Measurements from ENCODE around the gene RBM6. TPM values are rescaled to one million over a fixed set of nuclear protein-coding genes. Genes with fewer than 3 reads are reported as not detected.
A peak's percentile ranks its signal among the peaks of the same experiment; 100 is the strongest.

The RBM6 gene
- total and polyA plus RNA-seq, 3 experiments from 2014 or later, result 53.2 to 75.8 (median 71.6) TPM

GRCh38 chr3:50112462-50112861 lies 172.5 kb downstream of the RBM6 start:
- Mint-ChIP-seq H3K27me3 (no peaks in the 10 kb centered on the region), H3K4me1 (peaks cover 0 to 18% (median 5%) of the 10 kb centered on the region in 3 donors), H3K9me3 (no peaks in the 10 kb centered on the region), H3K36me3 (peaks cover 8 to 95% (median 45%) of the 10 kb centered on the region in 3 donors), H3K4me3 (no peak overlapping the region), H3K27ac (peak overlapping the region in 3 of 8 donors; percentile 60 to 81 (median 76))
- ChIA-PET CTCF (interaction anchor here (1.7 kb wide), 1 partner anchor 8 kb away, joined by 7 read pairs; no protein-coding TSS in a partner anchor), POLR2A (no interaction called here)
- Histone ChIP-seq H3K9me3 (ENCODE audit: low read length) (no peaks in the 10 kb centered on the region), H3K27me3 (ENCODE audit: insufficient read depth, low read length, poor library complexity, severe bottlenecking) (no peaks in the 10 kb centered on the region), H3K27ac (ENCODE audit: low read depth, low read length) (no peak overlapping the region), H3K4me1 (ENCODE audit: insufficient read depth, low read length) (no peaks in the 10 kb centered on the region), H3K36me3 (ENCODE audit: insufficient read depth, low read length) (peaks cover 92% of the 10 kb centered on the region), H3K4me3 (ENCODE audit: low read length) (no peak overlapping the region)
- DNase-seq, result no peak

- peak overlapping the region in 1 of 8 donors; percentile 87 for H3K27ac Mint-ChIP-seq
- H3K4me3 ChIP-seq (ENCODE audit: low read length), result no peak overlapping the region
- no peak overlapping the region for H3K4me3 Mint-ChIP-seq
- H3K36me3 Mint-ChIP-seq, result peaks cover 3 to 89% (median 31%) of the 10 kb centered on the region in 3 donors
- no peaks in the 10 kb centered on the region for H3K4me1 Mint-ChIP-seq
- no peak for DNase-seq
- CTCF ChIA-PET, result no interaction called here
- H3K27ac ChIP-seq (ENCODE audit: low read depth, low read length), result no peak overlapping the region
- H3K4me1 ChIP-seq (ENCODE audit: insufficient read depth, low read length), result no peaks in the 10 kb centered on the region
- no peaks in the 10 kb centered on the region for H3K27me3 ChIP-seq (ENCODE audit: insufficient read depth, low read length, poor library complexity, severe bottlenecking)
- H3K27me3 Mint-ChIP-seq, result no peaks in the 10 kb centered on the region
- H3K36me3 ChIP-seq (ENCODE audit: insufficient read depth, low read length), result peaks cover 76% of the 10 kb centered on the region
- POLR2A ChIA-PET, result interaction anchor here (0.5 kb wide), 1 partner anchor 109 kb away, joined by 4 read pairs; no protein-coding TSS in a partner anchor
- H3K9me3 Mint-ChIP-seq, result no peaks in the 10 kb centered on the region
- H3K9me3 ChIP-seq (ENCODE audit: low read length), result no peaks in the 10 kb centered on the region
These were observed 177.2 kb downstream of the RBM6 start for GRCh38 chr3:50117120-50117519.

- CTCF ChIA-PET, result no interaction called here
- peaks cover 3 to 78% (median 26%) of the 10 kb centered on the region in 3 donors for H3K36me3 Mint-ChIP-seq
- Histone ChIP-seq H3K27ac (ENCODE audit: low read depth, low read length) (no peak overlapping the region), H3K27me3 (ENCODE audit: insufficient read depth, low read length, poor library complexity, severe bottlenecking) (no peaks in the 10 kb centered on the region), H3K9me3 (ENCODE audit: low read length) (no peaks in the 10 kb centered on the region), H3K4me3 (ENCODE audit: low read length) (no peak overlapping the region), H3K36me3 (ENCODE audit: insufficient read depth, low read length) (peaks cover 65% of the 10 kb centered on the region), H3K4me1 (ENCODE audit: insufficient read depth, low read length) (no peaks in the 10 kb centered on the region)
- peak overlapping the region in 3 of 8 donors; percentile 43 to 74 (median 54) for H3K27ac Mint-ChIP-seq
- no peak for DNase-seq
- H3K9me3 Mint-ChIP-seq, result no peaks in the 10 kb centered on the region
- POLR2A ChIA-PET, result no interaction called here
- no peak overlapping the region for H3K4me3 Mint-ChIP-seq
- H3K27me3 Mint-ChIP-seq, result no peaks in the 10 kb centered on the region
- H3K4me1 Mint-ChIP-seq, result peaks cover 0 to 1% (median 0%) of the 10 kb centered on the region in 3 donors
These were observed 178.3 kb downstream of the RBM6 start for GRCh38 chr3:50118237-50118636.

- no peaks in the 10 kb centered on the region for H3K27me3 ChIP-seq (ENCODE audit: insufficient read depth, low read length, poor library complexity, severe bottlenecking)
- H3K27me3 Mint-ChIP-seq, result no peaks in the 10 kb centered on the region
- ChIA-PET CTCF (interaction anchor here (0.8 to 3.4 kb wide), 9 partner anchors 9 to 127 kb away, joined by 3 to 16 read pairs (median 9); partner anchors contain the start of gene GNAT1), POLR2A (interaction anchor here (0.6 kb wide), 1 partner anchor 471 kb away, joined by 6 read pairs; no protein-coding TSS in a partner anchor)
- H3K4me3 ChIP-seq (ENCODE audit: low read length), result no peak overlapping the region
- no peaks in the 10 kb centered on the region for H3K9me3 ChIP-seq (ENCODE audit: low read length)
- no peaks in the 10 kb centered on the region for H3K9me3 Mint-ChIP-seq
- H3K4me1 ChIP-seq (ENCODE audit: insufficient read depth, low read length), result no peaks in the 10 kb centered on the region
- no peak for DNase-seq
- peaks cover 0 to 63% (median 20%) of the 10 kb centered on the region in 3 donors for H3K36me3 Mint-ChIP-seq
- H3K27ac Mint-ChIP-seq, result no peak overlapping the region
- no peak overlapping the region for H3K27ac ChIP-seq (ENCODE audit: low read depth, low read length)
- peaks cover 49% of the 10 kb centered on the region for H3K36me3 ChIP-seq (ENCODE audit: insufficient read depth, low read length)
- peaks cover 0 to 1% (median 0%) of the 10 kb centered on the region in 3 donors for H3K4me1 Mint-ChIP-seq
- H3K4me3 Mint-ChIP-seq, result no peak overlapping the region
These were observed 179.8 kb downstream of the RBM6 start for GRCh38 chr3:50119786-50120185.

- H3K4me1 ChIP-seq (ENCODE audit: insufficient read depth, low read length), result no peaks in the 10 kb centered on the region
- no peaks in the 10 kb centered on the region for H3K9me3 Mint-ChIP-seq
- H3K4me3 Mint-ChIP-seq, result no peak overlapping the region
- peaks cover 0 to 56% (median 17%) of the 10 kb centered on the region in 3 donors for H3K36me3 Mint-ChIP-seq
- H3K27ac Mint-ChIP-seq, result peak overlapping the region in 3 of 8 donors; percentile 22 to 84 (median 47)
- peaks cover 42% of the 10 kb centered on the region for H3K36me3 ChIP-seq (ENCODE audit: insufficient read depth, low read length)
- ChIA-PET POLR2A (interaction anchor here (0.5 kb wide), 1 partner anchor 470 kb away, joined by 3 read pairs; no protein-coding TSS in a partner anchor), CTCF (interaction anchor here (0.8 to 3.4 kb wide), 18 partner anchors 8 to 139 kb away, joined by 3 to 16 read pairs (median 4); partner anchors contain the start of gene GNAT1)
- no peak overlapping the region for H3K4me3 ChIP-seq (ENCODE audit: low read length)
- no peaks in the 10 kb centered on the region for H3K9me3 ChIP-seq (ENCODE audit: low read length)
- DNase-seq, result no peak
- no peaks in the 10 kb centered on the region for H3K27me3 ChIP-seq (ENCODE audit: insufficient read depth, low read length, poor library complexity, severe bottlenecking)
- H3K27me3 Mint-ChIP-seq, result no peaks in the 10 kb centered on the region
- no peak overlapping the region for H3K27ac ChIP-seq (ENCODE audit: low read depth, low read length)
- H3K4me1 Mint-ChIP-seq, result peaks cover 0 to 1% (median 0%) of the 10 kb centered on the region in 3 donors
These were observed 180.6 kb downstream of the RBM6 start for GRCh38 chr3:50120364-50121071.

GRCh38 chr3:50121072-50122032 lies 181.4 kb downstream of the RBM6 start:
- no peaks in the 10 kb centered on the region for H3K27me3 Mint-ChIP-seq
- ChIA-PET POLR2A (no interaction called here), CTCF (interaction anchor here (1.0 to 3.4 kb wide), 15 partner anchors 9 to 138 kb away, joined by 3 to 16 read pairs (median 5); partner anchors contain the start of gene GNAT1)
- Histone ChIP-seq H3K36me3 (ENCODE audit: insufficient read depth, low read length) (peaks cover 33% of the 10 kb centered on the region), H3K4me3 (ENCODE audit: low read length) (no peak overlapping the region), H3K27ac (ENCODE audit: low read depth, low read length) (no peak overlapping the region), H3K9me3 (ENCODE audit: low read length) (no peaks in the 10 kb centered on the region), H3K4me1 (ENCODE audit: insufficient read depth, low read length) (no peaks in the 10 kb centered on the region), H3K27me3 (ENCODE audit: insufficient read depth, low read length, poor library complexity, severe bottlenecking) (no peaks in the 10 kb centered on the region)
- H3K4me1 Mint-ChIP-seq, result peaks cover 0 to 1% (median 0%) of the 10 kb centered on the region in 3 donors
- H3K27ac Mint-ChIP-seq, result peak overlapping the region in 2 of 8 donors; percentile 45 to 84
- no peak overlapping the region for H3K4me3 Mint-ChIP-seq
- peaks cover 0 to 47% (median 10%) of the 10 kb centered on the region in 3 donors for H3K36me3 Mint-ChIP-seq
- peak; percentile 51 to 78 (median 57) for DNase-seq
- no peaks in the 10 kb centered on the region for H3K9me3 Mint-ChIP-seq

GRCh38 chr3:50122071-50122470 lies 182.1 kb downstream of the RBM6 start:
- POLR2A ChIA-PET, result no interaction called here
- H3K27ac Mint-ChIP-seq, result peak overlapping the region in 1 of 8 donors; percentile 64

More at GRCh38 chr3:50122071-50122470, 182.1 kb downstream of the RBM6 start:
- no peaks in the 10 kb centered on the region for H3K27me3 ChIP-seq (ENCODE audit: insufficient read depth, low read length, poor library complexity, severe bottlenecking)
- DNase-seq, result no peak
- Mint-ChIP-seq H3K4me1 (peaks cover 0 to 1% (median 0%) of the 10 kb centered on the region in 3 donors), H3K4me3 (no peak overlapping the region), H3K36me3 (peaks cover 0 to 40% (median 5%) of the 10 kb centered on the region in 3 donors), H3K9me3 (no peaks in the 10 kb centered on the region), H3K27me3 (no peaks in the 10 kb centered on the region)
- CTCF ChIA-PET, result interaction anchor here (1.1 to 3.4 kb wide), 7 partner anchors 8 to 125 kb away, joined by 3 to 16 read pairs (median 9); partner anchors contain the start of genes GNAI2 and GNAT1
- no peaks in the 10 kb centered on the region for H3K9me3 ChIP-seq (ENCODE audit: low read length)
- peaks cover 26% of the 10 kb centered on the region for H3K36me3 ChIP-seq (ENCODE audit: insufficient read depth, low read length)
- H3K4me1 ChIP-seq (ENCODE audit: insufficient read depth, low read length), result no peaks in the 10 kb centered on the region
- H3K27ac ChIP-seq (ENCODE audit: low read depth, low read length), result no peak overlapping the region
- no peak overlapping the region for H3K4me3 ChIP-seq (ENCODE audit: low read length)
